ENCODE data around the gene UBE2C.
"Not testable (repeated sequence)": the region's sequence is repeated elsewhere in the genome, so short reads cannot be mapped to it uniquely, and the experiment has no call there.

The UBE2C gene

GRCh38 chr20:45812157-45813005 lies at the start of gene UBE2C:
Gene UBE2C, plus strand, starts transcription at chr20:45812644. Its CDS starts 52 bp downstream, at chr20:45812696.
- H3K4me3 ChIP-seq (ENCODE audit: low read length): peak within 1 kb of the TSS; percentile 68
- no peak for TF ChIP-seq CTCF (conservative IDR thresholded peaks at IDR 0.05; ENCODE audit: low read length)
- DNase-seq (ENCODE audit: low read depth): peak; percentile 100

- H3K4me3 ChIP-seq (ENCODE audit: low read length); DNase-seq (ENCODE audit: low read depth): not testable (repeated sequence)
Observed at GRCh38 chr20:45764618-45765282, 47.7 kb upstream of the UBE2C start.

GRCh38 chr20:45765307-45765875 lies 47.1 kb upstream of the UBE2C start:
- no peak for DNase-seq (ENCODE audit: low read depth)
- no peak for TF ChIP-seq CTCF (conservative IDR thresholded peaks at IDR 0.05; ENCODE audit: low read length)
- no peak overlapping the region for H3K4me3 ChIP-seq (ENCODE audit: low read length)

GRCh38 chr20:45765980-45766379 lies 46.5 kb upstream of the UBE2C start:
- no peak for TF ChIP-seq CTCF (conservative IDR thresholded peaks at IDR 0.05; ENCODE audit: low read length)
- H3K4me3 ChIP-seq (ENCODE audit: low read length): no peak overlapping the region

GRCh38 chr20:45768479-45768878 lies 44.0 kb upstream of the UBE2C start:
- no peak for DNase-seq (ENCODE audit: low read depth)
- TF ChIP-seq CTCF (conservative IDR thresholded peaks at IDR 0.05; ENCODE audit: low read length): no peak
- no peak overlapping the region for H3K4me3 ChIP-seq (ENCODE audit: low read length)

More at GRCh38 chr20:45765980-45766379, 46.5 kb upstream of the UBE2C start:
- DNase-seq (ENCODE audit: low read depth): no peak

GRCh38 chr20:45771182-45771759 lies 41.2 kb upstream of the UBE2C start:
- H3K4me3 ChIP-seq (ENCODE audit: low read length): no peak overlapping the region
- TF ChIP-seq CTCF (conservative IDR thresholded peaks at IDR 0.05; ENCODE audit: low read length): peak; percentile 95
- DNase-seq (ENCODE audit: low read depth): peak; percentile 73

GRCh38 chr20:45772693-45773092 lies 39.8 kb upstream of the UBE2C start:
- no peak overlapping the region for H3K4me3 ChIP-seq (ENCODE audit: low read length)
- TF ChIP-seq CTCF (conservative IDR thresholded peaks at IDR 0.05; ENCODE audit: low read length): no peak
- no peak for DNase-seq (ENCODE audit: low read depth)

All from AG10803 (cell line).